ENCODE measurements around the gene HIVEP1. TPM values are rescaled to one million over a fixed set of nuclear protein-coding genes. Genes with fewer than 3 reads are reported as not detected.

HIVEP1 gene
- polyA plus RNA-seq, 1 experiment, result 13.9 TPM

- DNase-seq (ENCODE audit: low read depth, low spot score), result no peak
- ChIA-PET POLR2A (no interaction called here), CTCF (no interaction called here)
- H3K4me3 ChIP-seq (ENCODE audit: low read depth, low read length), result no peak overlapping the region
- H3K27me3 ChIP-seq (ENCODE audit: control insufficient read depth, insufficient read depth, low read length), result no peaks in the 10 kb centered on the region
- no peaks in the 10 kb centered on the region for H3K9me3 ChIP-seq (ENCODE audit: control insufficient read depth, insufficient read depth, low read length)
- no peak for TF ChIP-seq CTCF (IDR thresholded peaks at IDR 0.05; ENCODE audit: low read depth, low read length)
- H3K27ac ChIP-seq (ENCODE audit: low read depth, low read length), result no peak overlapping the region
Measured at GRCh38 chr6:12200761-12201160, 188.6 kb downstream of the HIVEP1 start.

- Histone ChIP-seq H3K27ac (ENCODE audit: low read depth, low read length) (no peak overlapping the region), H3K27me3 (ENCODE audit: control insufficient read depth, insufficient read depth, low read length) (no peaks in the 10 kb centered on the region), H3K4me3 (ENCODE audit: low read depth, low read length) (no peak overlapping the region), H3K9me3 (ENCODE audit: control insufficient read depth, insufficient read depth, low read length) (no peaks in the 10 kb centered on the region)
- POLR2A ChIA-PET, result no interaction called here
- DNase-seq (ENCODE audit: low read depth, low spot score), result no peak
- CTCF ChIA-PET, result interaction anchor here (1.0 kb wide), 1 partner anchor 403 kb away, joined by 4 read pairs; no protein-coding TSS in a partner anchor
- TF ChIP-seq CTCF (IDR thresholded peaks at IDR 0.05; ENCODE audit: low read depth, low read length), result no peak
Measured at GRCh38 chr6:12203001-12203400, 190.9 kb downstream of the HIVEP1 start.

- H3K27me3 ChIP-seq (ENCODE audit: control insufficient read depth, insufficient read depth, low read length), result no peaks in the 10 kb centered on the region
- DNase-seq (ENCODE audit: low read depth, low spot score), result no peak
- TF ChIP-seq CTCF (IDR thresholded peaks at IDR 0.05; ENCODE audit: low read depth, low read length), result no peak
- H3K9me3 ChIP-seq (ENCODE audit: control insufficient read depth, insufficient read depth, low read length), result no peaks in the 10 kb centered on the region
- CTCF ChIA-PET, result no interaction called here
- H3K4me3 ChIP-seq (ENCODE audit: low read depth, low read length), result no peak overlapping the region
- no peak overlapping the region for H3K27ac ChIP-seq (ENCODE audit: low read depth, low read length)
- POLR2A ChIA-PET, result no interaction called here
Measured at GRCh38 chr6:12208190-12208589, 196.1 kb downstream of the HIVEP1 start.

- Histone ChIP-seq H3K9me3 (ENCODE audit: control insufficient read depth, insufficient read depth, low read length) (no peaks in the 10 kb centered on the region), H3K27ac (ENCODE audit: low read depth, low read length) (no peak overlapping the region), H3K27me3 (ENCODE audit: control insufficient read depth, insufficient read depth, low read length) (no peaks in the 10 kb centered on the region), H3K4me3 (ENCODE audit: low read depth, low read length) (no peak overlapping the region)
- ChIA-PET POLR2A (no interaction called here), CTCF (interaction anchor here (1.3 kb wide), 1 partner anchor 25 kb away, joined by 6 read pairs; no protein-coding TSS in a partner anchor)
- TF ChIP-seq CTCF (IDR thresholded peaks at IDR 0.05; ENCODE audit: low read depth, low read length), result no peak
- DNase-seq (ENCODE audit: low read depth, low spot score), result no peak
Measured at GRCh38 chr6:12208673-12209072, 196.6 kb downstream of the HIVEP1 start.

Other genes starting within 250 kb of the HIVEP1 start
- 0.33 and 0.48 TPM in 2 replicates for gene ADTRP, start 233.5 kb upstream of the HIVEP1 start, polyA plus RNA-seq (2011; rRNA removed)

Measured in AG04450 (cell line).